MM.1S (cell line): ENCODE measurements around the gene LY86.

Experiments used
- DNase-seq: peaks from one replicate; pipeline ENCODE4 v3.0.0-alpha.2; 2015
- H2AFZ ChIP-seq: fragments of 300-600 bp; sonication (generic); 2 replicates; pipeline ENCODE4 v1.6.0; 2016; ENCODE audit warnings: antibody characterized with exemption, low read length
- H3F3A ChIP-seq: fragments of 300-600 bp; sonication (generic); 2 replicates; pipeline ENCODE4 v1.6.1; 2016; ENCODE audit warnings: mild to moderate bottlenecking, antibody characterized with exemption, low read length, moderate library complexity, mixed read lengths; ENCODE audit not compliant: insufficient read depth
- H3K27ac ChIP-seq: fragments of 300-600 bp; sonication (generic); 2 replicates; pipeline ENCODE4 v1.5.1; 2016; ENCODE audit warnings: mild to moderate bottlenecking, low read length
- H3K27me3 ChIP-seq: fragments of 300-600 bp; sonication (generic); replicated peaks from 2 replicates; pipeline ENCODE4 v1.6.0; 2016; ENCODE audit warnings: low read length; ENCODE audit not compliant: insufficient read depth
- H3K36me3 ChIP-seq: fragments of 300-600 bp; sonication (generic); replicated peaks from 2 replicates; pipeline ENCODE4 v1.6.1; 2016; ENCODE audit warnings: mild to moderate bottlenecking, low read length, mixed read lengths; ENCODE audit not compliant: insufficient read depth
- H3K4me1 ChIP-seq: fragments of 300-600 bp; sonication (generic); 2 replicates; pipeline ENCODE4 v1.6.1; 2016; ENCODE audit warnings: low read length, mixed read lengths
- H3K4me2 ChIP-seq: fragments of 300-600 bp; sonication (generic); 2 replicates; pipeline ENCODE4 v1.6.0; 2016; ENCODE audit warnings: low read depth, low read length
- H3K4me3 ChIP-seq: fragments of 300-600 bp; sonication (generic); 2 replicates; pipeline ENCODE4 v1.5.1; 2016; ENCODE audit warnings: low read length, mixed read lengths
- H3K79me2 ChIP-seq: fragments of 300-600 bp; sonication (generic); 2 replicates; pipeline ENCODE4 v1.6.1; 2016; ENCODE audit warnings: mixed run types, low read length, mixed read lengths
- H3K9ac ChIP-seq: fragments of 300-600 bp; sonication (generic); 2 replicates; pipeline ENCODE4 v1.6.1; 2016; ENCODE audit warnings: low read length, mixed read lengths
- H3K9me2 ChIP-seq: fragments of 300-600 bp; sonication (generic); replicated peaks from 2 replicates; pipeline ENCODE4 v1.6.1; 2016; ENCODE audit warnings: mild to moderate bottlenecking, low read length, mixed read lengths; ENCODE audit not compliant: insufficient read depth
- H3K9me3 ChIP-seq: fragments of 300-600 bp; sonication (generic); replicated peaks from 2 replicates; pipeline ENCODE4 v1.6.1; 2016; ENCODE audit warnings: mild to moderate bottlenecking, low read length, mixed read lengths; ENCODE audit not compliant: insufficient read depth
- H4K20me1 ChIP-seq: fragments of 300-600 bp; sonication (generic); 2 replicates; pipeline ENCODE4 v1.6.1; 2016; ENCODE audit warnings: mild to moderate bottlenecking, low read length, moderate library complexity, mixed read lengths; ENCODE audit not compliant: insufficient read depth
- EZH2 ChIP-seq: fragments of 300-600 bp; sonication (generic); optimal IDR thresholded peaks from 2 replicates; pipeline ENCODE3; 2017; ENCODE audit warnings: low read depth, mild to moderate bottlenecking, antibody characterized with exemption, low read length, mixed read lengths
- EZH2phosphoT487 ChIP-seq: fragments of 300-600 bp; sonication (generic); IDR thresholded peaks from 2 replicates; pipeline ENCODE4 v1.6.1; 2018; ENCODE audit warnings: antibody characterized with exemption, low read length
- TF ChIP-seq, protein P1 (sequence below): fragments of 300-600 bp; sonication (generic); IDR thresholded peaks from 2 replicates; pipeline ENCODE4 v1.5.1; 2016; ENCODE audit warnings: antibody characterized with exemption, low read length, mixed read lengths

Gene LY86

DNA sequence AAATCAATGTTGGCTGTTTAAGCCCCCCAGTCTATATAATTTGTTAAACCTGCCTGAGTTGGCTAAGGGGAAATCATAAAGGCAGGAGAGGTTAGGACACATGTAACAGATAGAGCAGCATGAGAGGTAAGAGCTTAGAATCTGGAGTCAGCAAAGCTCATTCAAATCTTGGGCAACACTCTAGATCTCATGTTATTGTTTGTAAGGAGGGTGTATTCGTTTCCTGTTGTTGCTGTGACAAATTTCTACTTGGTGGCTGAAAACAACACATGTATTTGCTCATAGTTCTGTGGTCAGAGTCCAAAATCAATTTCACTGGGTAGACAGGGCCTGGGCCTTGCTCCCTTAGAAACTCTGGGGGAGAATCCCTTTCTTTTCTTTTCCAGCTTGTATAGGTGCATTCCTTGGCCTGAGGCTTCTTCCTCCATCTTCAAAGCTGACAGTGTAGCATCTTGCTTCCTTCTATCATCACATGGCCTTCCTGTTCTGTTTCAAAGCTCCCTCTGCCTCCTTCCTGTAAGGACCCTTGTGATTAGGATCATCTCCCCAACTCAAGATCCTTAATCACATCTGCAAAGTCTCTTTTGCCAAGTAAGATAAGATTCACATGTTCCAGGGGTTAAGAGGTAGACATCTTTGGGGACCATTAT is 4.4 kb downstream of the LY86 start:
- H3F3A ChIP-seq = peaks cover 22% of the 10 kb centered on the region
- H3K79me2 ChIP-seq = no peaks in the 10 kb centered on the region
- H3K9ac ChIP-seq = no peak overlapping the region; the same call in 1 of the 2 replicates
- peak overlapping the region; percentile 14; the same call in 1 of the 2 replicates for H3K4me2 ChIP-seq
- H3K27me3 ChIP-seq = no peaks in the 10 kb centered on the region
- no peaks in the 10 kb centered on the region for H3K36me3 ChIP-seq
- no peaks in the 10 kb centered on the region for H4K20me1 ChIP-seq
- peak overlapping the region; percentile 67; the same call in 1 of the 2 replicates for H3K27ac ChIP-seq
- no peak overlapping the region for H2AFZ ChIP-seq
- H3K9me3 ChIP-seq = no peaks in the 10 kb centered on the region
- TF ChIP-seq, protein P1, sequence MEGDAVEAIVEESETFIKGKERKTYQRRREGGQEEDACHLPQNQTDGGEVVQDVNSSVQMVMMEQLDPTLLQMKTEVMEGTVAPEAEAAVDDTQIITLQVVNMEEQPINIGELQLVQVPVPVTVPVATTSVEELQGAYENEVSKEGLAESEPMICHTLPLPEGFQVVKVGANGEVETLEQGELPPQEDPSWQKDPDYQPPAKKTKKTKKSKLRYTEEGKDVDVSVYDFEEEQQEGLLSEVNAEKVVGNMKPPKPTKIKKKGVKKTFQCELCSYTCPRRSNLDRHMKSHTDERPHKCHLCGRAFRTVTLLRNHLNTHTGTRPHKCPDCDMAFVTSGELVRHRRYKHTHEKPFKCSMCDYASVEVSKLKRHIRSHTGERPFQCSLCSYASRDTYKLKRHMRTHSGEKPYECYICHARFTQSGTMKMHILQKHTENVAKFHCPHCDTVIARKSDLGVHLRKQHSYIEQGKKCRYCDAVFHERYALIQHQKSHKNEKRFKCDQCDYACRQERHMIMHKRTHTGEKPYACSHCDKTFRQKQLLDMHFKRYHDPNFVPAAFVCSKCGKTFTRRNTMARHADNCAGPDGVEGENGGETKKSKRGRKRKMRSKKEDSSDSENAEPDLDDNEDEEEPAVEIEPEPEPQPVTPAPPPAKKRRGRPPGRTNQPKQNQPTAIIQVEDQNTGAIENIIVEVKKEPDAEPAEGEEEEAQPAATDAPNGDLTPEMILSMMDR = no peak
- no peak for TF ChIP-seq EZH2
- no peak for TF ChIP-seq EZH2phosphoT487
- no peaks in the 10 kb centered on the region for H3K9me2 ChIP-seq
- DNase-seq = no peak
- peaks cover 36% of the 10 kb centered on the region for H3K4me1 ChIP-seq
- H3K4me3 ChIP-seq = no peak overlapping the region

DNA sequence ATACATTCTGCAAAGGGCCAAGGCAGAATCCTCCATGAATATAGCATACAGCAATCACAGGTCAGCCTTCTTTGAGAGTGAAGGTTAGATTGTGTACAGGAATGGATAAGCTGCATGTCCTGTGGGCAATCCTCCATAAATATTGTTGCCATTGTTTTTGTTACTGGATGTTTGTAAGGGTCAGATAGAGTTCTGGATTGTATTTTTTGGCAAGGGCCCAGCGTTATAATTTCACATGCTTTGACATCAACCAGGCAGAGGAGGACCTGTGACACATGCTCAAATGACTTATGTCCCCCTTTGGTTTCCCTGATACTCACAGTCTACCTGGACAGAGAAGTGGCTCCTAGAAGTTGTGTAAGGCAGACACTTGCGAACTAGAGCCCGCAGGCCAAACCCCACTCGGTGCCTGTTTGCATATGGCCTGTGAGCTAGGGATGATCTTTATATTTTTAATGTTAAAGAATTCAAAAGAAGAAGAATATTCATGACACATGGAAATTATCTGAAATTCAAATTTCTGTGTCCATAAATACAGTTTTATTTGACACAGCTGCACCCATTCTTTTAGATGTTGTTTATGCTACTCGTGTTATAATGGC is 5.4 kb downstream of the LY86 start:
- TF ChIP-seq, protein P1 = no peak
- no peak for TF ChIP-seq EZH2
- no peak for TF ChIP-seq EZH2phosphoT487
- no peak overlapping the region for H3K4me2 ChIP-seq
- H2AFZ ChIP-seq = no peak overlapping the region
- H4K20me1 ChIP-seq = no peaks in the 10 kb centered on the region
- peaks cover 30% of the 10 kb centered on the region for H3K4me1 ChIP-seq
- no peaks in the 10 kb centered on the region for H3K9me3 ChIP-seq
- H3K27ac ChIP-seq = no peak overlapping the region
- no peaks in the 10 kb centered on the region for H3K79me2 ChIP-seq
- no peaks in the 10 kb centered on the region for H3K9me2 ChIP-seq
- H3K9ac ChIP-seq = no peak overlapping the region
- no peak for DNase-seq
- H3F3A ChIP-seq = peaks cover 12% of the 10 kb centered on the region
- H3K4me3 ChIP-seq = no peak overlapping the region
- no peaks in the 10 kb centered on the region for H3K27me3 ChIP-seq
- no peaks in the 10 kb centered on the region for H3K36me3 ChIP-seq

DNA sequence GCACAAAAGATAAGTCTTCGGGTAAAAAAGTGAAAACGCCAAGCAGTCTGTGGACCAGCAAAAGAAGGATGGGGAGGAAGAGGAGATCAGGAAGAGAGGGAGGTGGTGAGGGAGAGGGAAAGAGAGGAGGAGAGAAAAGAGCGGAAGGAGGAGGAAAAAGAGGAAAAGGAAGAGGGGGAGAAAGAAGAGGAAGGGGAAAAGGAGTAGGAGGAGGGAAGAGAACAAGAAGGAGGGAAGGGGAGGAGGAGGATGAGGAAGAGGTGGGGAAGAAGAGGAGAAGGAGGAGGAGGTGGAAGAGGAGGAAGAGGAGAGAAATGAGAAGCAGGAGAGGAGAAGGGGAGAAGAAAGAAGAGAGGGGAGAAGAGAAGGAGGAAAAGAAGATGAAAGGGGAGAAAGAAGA is 6.5 kb downstream of the LY86 start:
- no peak overlapping the region for H3K27ac ChIP-seq
- no peak overlapping the region for H3K4me3 ChIP-seq
- no peak for DNase-seq
- TF ChIP-seq, protein P1 = no peak
- TF ChIP-seq EZH2 = no peak
- no peak for TF ChIP-seq EZH2phosphoT487
- no peaks in the 10 kb centered on the region for H3K79me2 ChIP-seq
- H3K9me3 ChIP-seq = no peaks in the 10 kb centered on the region
- H3K4me2 ChIP-seq = no peak overlapping the region
- no peaks in the 10 kb centered on the region for H3K9me2 ChIP-seq
- no peak overlapping the region for H2AFZ ChIP-seq
- peaks cover 23% of the 10 kb centered on the region for H3K4me1 ChIP-seq
- no peaks in the 10 kb centered on the region for H3K36me3 ChIP-seq
- no peaks in the 10 kb centered on the region for H3K27me3 ChIP-seq
- H4K20me1 ChIP-seq = no peaks in the 10 kb centered on the region
- no peak overlapping the region for H3K9ac ChIP-seq
- peaks cover 8% of the 10 kb centered on the region; the same call in 1 of the 2 replicates for H3F3A ChIP-seq
